Measurements from ENCODE around the gene IFT122.

IFT122 gene

GRCh38 chr3:129560269-129560787 is 120.3 kb downstream of the IFT122 start:
- DNase-seq = peak; percentile 49

GRCh38 chr3:129560911-129561594 is 121.0 kb downstream of the IFT122 start:
- DNase-seq = no peak

GRCh38 chr3:129561619-129562248 is 121.7 kb downstream of the IFT122 start:
- no peak for DNase-seq

GRCh38 chr3:129562803-129563202 is 122.8 kb downstream of the IFT122 start:
- DNase-seq = no peak

GRCh38 chr3:129563332-129563731 is 123.3 kb downstream of the IFT122 start:
- no peak for DNase-seq

GRCh38 chr3:129563850-129564535 is 124.0 kb downstream of the IFT122 start:
- DNase-seq = no peak

GRCh38 chr3:129564981-129565644 is 125.1 kb downstream of the IFT122 start:
- DNase-seq = no peak

- DNase-seq = no peak
These were observed 125.9 kb downstream of the IFT122 start for GRCh38 chr3:129565902-129566301.

- DNase-seq = no peak
These were observed 127.2 kb downstream of the IFT122 start for GRCh38 chr3:129567176-129567705.

GRCh38 chr3:129567939-129568338 is 127.9 kb downstream of the IFT122 start:
- DNase-seq = no peak

GRCh38 chr3:129569856-129570255 is 129.8 kb downstream of the IFT122 start:
- DNase-seq = no peak

Data from NCI-H1436 (cell line).